Renal cortex interstitium (tissue), 15 donors: ENCODE data around the gene PLA2G12B. TPM values are rescaled to one million over a fixed set of nuclear protein-coding genes. Genes with fewer than 3 reads are reported as not detected.
"Not testable (repeated sequence)": the region's sequence is repeated elsewhere in the genome, so short reads cannot be mapped to it uniquely, and the experiment has no call there.

ENCODE experiments used
- DNase-seq, 11 donors: peaks; one replicate each; pipeline ENCODE4 v3.0.0-alpha.2; 2013; ENCODE audit warnings: low read depth in 9 of 11, low spot score in 4 of 11; ENCODE audit errors: extremely low read depth in 1 of 11
- long read RNA-seq, 16 experiments: transcript quantifications; one replicate each; lab custom pipeline, GENCODE V29; 2026
- polyA plus RNA-seq, 3 donors: library from polyadenylated mRNA; unstranded; fragments of 120-200 nt; gene quantifications; one replicate each; pipeline ENCODE4 v1.2.1, GENCODE V29; 2013; ENCODE audit not compliant: insufficient read length in 3 of 3

The PLA2G12B gene
- 10 to 100 TPM in 2 of 3 donors, 1 to 10 TPM in 1; 8.8 to 11.5 (median 10.2) TPM for polyA plus RNA-seq
- long read RNA-seq, donor 1, result 0 reads
- long read RNA-seq, donor 2, partial matches to known transcripts, result 0 of 1 reads
- long read RNA-seq, donor 2, other reads (novel, unspliced or antisense), result 0 of 1 reads
- long read RNA-seq, donor 3, partial matches to known transcripts, result 0 of 1 reads
- long read RNA-seq, donor 3, other reads (novel, unspliced or antisense), result 0 of 1 reads
- long read RNA-seq, donor 4, partial matches to known transcripts, result 0 of 2 reads
- long read RNA-seq, donor 4, other reads (novel, unspliced or antisense), result 0 of 2 reads
- long read RNA-seq, donor 5, result 0 reads
- long read RNA-seq, donor 6, partial matches to known transcripts, result 0 of 1 reads
- long read RNA-seq, donor 6, other reads (novel, unspliced or antisense), result 0 of 1 reads
- long read RNA-seq, donor 7, partial matches to known transcripts, result 5 of 6 reads
- long read RNA-seq, donor 7, other reads (novel, unspliced or antisense), result 0 of 6 reads
- long read RNA-seq, donor 8, partial matches to known transcripts, result 0 of 1 reads
- long read RNA-seq, donor 8, other reads (novel, unspliced or antisense), result 0 of 1 reads
- long read RNA-seq, donor 9, partial matches to known transcripts, result 0 of 2 reads
- long read RNA-seq, donor 9, other reads (novel, unspliced or antisense), result 0 of 2 reads
- long read RNA-seq, donor 10, partial matches to known transcripts, result 0 of 1 reads
- long read RNA-seq, donor 10, other reads (novel, unspliced or antisense), result 0 of 1 reads
- long read RNA-seq, donor 11, partial matches to known transcripts, result 0 of 2 reads
- long read RNA-seq, donor 11, other reads (novel, unspliced or antisense), result 0 of 2 reads
- long read RNA-seq, donor 12, result 0 reads
- long read RNA-seq, donor 13, result 0 reads
- long read RNA-seq, donor 14, partial matches to known transcripts, result 0 of 1 reads
- long read RNA-seq, donor 14, other reads (novel, unspliced or antisense), result 0 of 1 reads
- long read RNA-seq, donor 15, partial matches to known transcripts, result 0 of 1 reads
- long read RNA-seq, donor 15, other reads (novel, unspliced or antisense), result 0 of 1 reads
- long read RNA-seq, donor 16, partial matches to known transcripts, result 7 of 9 reads
- long read RNA-seq, donor 16, other reads (novel, unspliced or antisense), result 0 of 9 reads

- DNase-seq, result peak in 1 of 11 donors; percentile 17
Observed at GRCh38 chr10:72954596-72955554, at the start of gene PLA2G12B. PLA2G12B (minus strand) TSS chr10:72954806; CDS start chr10:72954685, 121 bp downstream.

- DNase-seq, result no peak
Observed at GRCh38 chr10:73003822-73004221, 49.2 kb upstream of the PLA2G12B start.

- DNase-seq, result no peak
Observed at GRCh38 chr10:73000973-73001372, 46.4 kb upstream of the PLA2G12B start.

GRCh38 chr10:72997099-72997498 lies 42.5 kb upstream of the PLA2G12B start:
- DNase-seq, result no peak

GRCh38 chr10:72995459-72995858 lies 40.9 kb upstream of the PLA2G12B start:
- DNase-seq, result not testable (repeated sequence)

- not testable (repeated sequence) for DNase-seq
Observed at GRCh38 chr10:72989771-72990170, 35.2 kb upstream of the PLA2G12B start.

GRCh38 chr10:72984618-72985017 lies 30.0 kb upstream of the PLA2G12B start:
- not testable (repeated sequence) for DNase-seq

GRCh38 chr10:72981882-72982529 lies 27.4 kb upstream of the PLA2G12B start:
- no peak for DNase-seq

- no peak for DNase-seq
Observed at GRCh38 chr10:72981028-72981881, 26.6 kb upstream of the PLA2G12B start.

- no peak for DNase-seq
Observed at GRCh38 chr10:72980348-72980747, 25.7 kb upstream of the PLA2G12B start.

- DNase-seq, result no peak
Observed at GRCh38 chr10:72979709-72980108, 25.1 kb upstream of the PLA2G12B start.

- no peak for DNase-seq
Observed at GRCh38 chr10:72976886-72977285, 22.3 kb upstream of the PLA2G12B start.

GRCh38 chr10:72956001-72956400 lies 1.4 kb upstream of the PLA2G12B start:
- no peak for DNase-seq

- DNase-seq, result no peak
Observed at GRCh38 chr10:72954230-72954595, 393 bp downstream of the PLA2G12B start.

- peak in 1 of 11 donors; percentile 8 for DNase-seq
Observed at GRCh38 chr10:72953687-72954086, 919 bp downstream of the PLA2G12B start.

- DNase-seq, result no peak
Observed at GRCh38 chr10:72952642-72953158, 1.9 kb downstream of the PLA2G12B start.

- no peak for DNase-seq
Observed at GRCh38 chr10:72952189-72952588, 2.4 kb downstream of the PLA2G12B start.
